Neural cell (in vitro differentiated cells): ENCODE results near the gene OTOP2. TPM values are rescaled to one million over a fixed set of nuclear protein-coding genes. Genes with fewer than 3 reads are reported as not detected.

Experiments
- H2AFZ ChIP-seq: fragments of 200-600, 300-800 bp; sonication (generic), shearing (Covaris generic); 2 replicates; pipeline ENCODE4 v1.6.0; 2014; ENCODE audit warnings: low read depth, mild to moderate bottlenecking, antibody characterized with exemption, low read length, moderate library complexity
- H3F3A ChIP-seq: fragments of 200-600 bp; shearing (Covaris generic); 2 replicates; pipeline ENCODE4 v1.6.1; 2016; ENCODE audit warnings: mild to moderate bottlenecking, moderate library complexity, mixed read lengths, antibody characterized with exemption, low read length; ENCODE audit not compliant: insufficient read depth, poor library complexity, severe bottlenecking
- H3K27ac ChIP-seq: fragments of 200-600, 300-800 bp; sonication (generic), shearing (Covaris generic); 2 replicates; pipeline ENCODE4 v1.5.1; 2014; ENCODE audit warnings: mild to moderate bottlenecking, low read length, moderate library complexity
- H3K27me3 ChIP-seq: fragments of 300-800, 200-600 bp; sonication (generic), shearing (Covaris generic); 2 replicates; pipeline ENCODE4 v1.6.0; 2014; ENCODE audit warnings: mild to moderate bottlenecking, low read depth, low read length, moderate library complexity; ENCODE audit not compliant: insufficient read depth
- H3K36me3 ChIP-seq: fragments of 300-800, 200-600 bp; sonication (generic), shearing (Covaris generic); 2 replicates; pipeline ENCODE4 v1.5.1; 2014; ENCODE audit warnings: mild to moderate bottlenecking, antibody characterized with exemption, low read length, moderate library complexity; ENCODE audit not compliant: insufficient read depth
- H3K4me2 ChIP-seq: fragments of 300-800, 200-600 bp; sonication (generic), shearing (Covaris generic); 2 replicates; pipeline ENCODE4 v1.6.0; 2014; ENCODE audit warnings: mild to moderate bottlenecking, low read length
- H3K4me3 ChIP-seq: fragments of 300-800, 200-600 bp; sonication (generic), shearing (Covaris generic); 2 replicates; pipeline ENCODE4 v1.5.1; 2014; ENCODE audit warnings: mild to moderate bottlenecking, low read length, moderate library complexity
- H3K79me2 ChIP-seq: fragments of 200-600 bp; shearing (Covaris generic); replicated peaks from 2 replicates; pipeline ENCODE4 v1.6.0; 2014; ENCODE audit warnings: mild to moderate bottlenecking, low read length, moderate library complexity; ENCODE audit not compliant: insufficient read depth
- H3K9ac ChIP-seq: fragments of 300-800, 200-600 bp; sonication (generic), shearing (Covaris generic); 2 replicates; pipeline ENCODE4 v1.6.1; 2016; ENCODE audit warnings: mild to moderate bottlenecking, low read length, mixed read lengths
- H3K9me2 ChIP-seq: fragments of 200-600 bp; shearing (Covaris generic); 2 replicates; pipeline ENCODE4 v1.6.1; 2016; ENCODE audit warnings: mild to moderate bottlenecking, low read length, mixed read lengths; ENCODE audit not compliant: insufficient read depth
- H3K9me3 ChIP-seq: fragments of 200-600, 300-800 bp; sonication (generic), shearing (Covaris generic); 2 replicates; pipeline ENCODE4 v1.6.1; 2016; ENCODE audit warnings: mild to moderate bottlenecking, mixed run types, low read length, moderate library complexity, mixed read lengths
- H4K20me1 ChIP-seq: fragments of 200-600 bp; shearing (Covaris generic); 2 replicates; pipeline ENCODE4 v1.6.1; 2016; ENCODE audit warnings: mild to moderate bottlenecking, mixed run types; ENCODE audit not compliant: insufficient read depth
- CTCF ChIP-seq: fragments of 450-650 bp; IDR thresholded peaks from 2 replicates; pipeline ENCODE4 v1.5.1; 2014; ENCODE audit warnings: antibody characterized with exemption, mild to moderate bottlenecking, moderate library complexity; ENCODE audit not compliant: poor library complexity, severe bottlenecking
- EP300 ChIP-seq: fragments of 450-650 bp; conservative IDR thresholded peaks from 2 replicates; pipeline ENCODE4 v1.6.1; 2014; ENCODE audit warnings: antibody characterized with exemption, mild to moderate bottlenecking, moderate library complexity; ENCODE audit not compliant: poor library complexity, severe bottlenecking
- EZH2 ChIP-seq: fragments of 200-600, 300-800 bp; shearing (Covaris generic), sonication (generic); IDR thresholded peaks from 2 replicates; pipeline ENCODE4 v1.6.1; 2014; ENCODE audit warnings: antibody characterized with exemption, low read length, borderline replicate concordance, mild to moderate bottlenecking; ENCODE audit not compliant: insufficient read depth, poor library complexity, severe bottlenecking
- MXI1 ChIP-seq: fragments of 450-650 bp; conservative IDR thresholded peaks from 2 replicates; pipeline ENCODE4 v1.6.1; 2014; ENCODE audit warnings: antibody characterized with exemption, mild to moderate bottlenecking; ENCODE audit not compliant: poor library complexity, severe bottlenecking
- POLR2AphosphoS5 ChIP-seq: IDR thresholded peaks from 2 replicates; pipeline ENCODE4 v1.6.1; 2012
- RAD21 ChIP-seq: fragments of 450-650 bp; conservative IDR thresholded peaks from 2 replicates; pipeline ENCODE4 v1.6.1; 2014; ENCODE audit warnings: antibody characterized with exemption, mild to moderate bottlenecking, moderate library complexity
- REST ChIP-seq: IDR thresholded peaks from 2 replicates; pipeline ENCODE4 v1.6.1; 2012; ENCODE audit warnings: borderline replicate concordance
- SMC3 ChIP-seq: fragments of 450-650 bp; conservative IDR thresholded peaks from 2 replicates; pipeline ENCODE4 v1.6.1; 2014; ENCODE audit warnings: antibody characterized with exemption, mild to moderate bottlenecking, moderate library complexity; ENCODE audit not compliant: poor library complexity
- TAF1 ChIP-seq: IDR thresholded peaks from 2 replicates; pipeline ENCODE4 v1.6.1; 2012; ENCODE audit warnings: low read depth
- polyA plus RNA-seq: library from polyadenylated mRNA; depleted of rRNA; stranded (reverse); fragments of >200 nt; gene quantifications from 2 replicates; pipeline ENCODE4 v1.2.3, GENCODE V29; 2014

OTOP2 gene
- polyA plus RNA-seq, 1 donor from 2014 or later: not detected

- Histone ChIP-seq H3K27me3 (peaks cover 34% of the 10 kb centered on the region), H3K9ac (no peak overlapping the region)
Measured at GRCh38 chr17:74920642-74921025, 3.4 kb upstream of the OTOP2 start.

GRCh38 chr17:74921026-74921681 is 2.9 kb upstream of the OTOP2 start:
- Histone ChIP-seq H3K27me3 (peaks cover 40% of the 10 kb centered on the region), H4K20me1 (no peaks in the 10 kb centered on the region), H3K9ac (no peak overlapping the region), H3K36me3 (no peaks in the 10 kb centered on the region), H3K9me3 (no peaks in the 10 kb centered on the region), H3K79me2 (no peaks in the 10 kb centered on the region), H3K27ac (no peak overlapping the region), H3F3A (no peaks in the 10 kb centered on the region), H3K4me3 (no peak overlapping the region), H3K4me2 (no peak overlapping the region), H3K9me2 (no peaks in the 10 kb centered on the region), H2AFZ (no peak overlapping the region)
- no peak for TF ChIP-seq EZH2
- no peak for TF ChIP-seq EP300
- no peak for TF ChIP-seq CTCF
- TF ChIP-seq TAF1: no peak
- no peak for TF ChIP-seq MXI1
- no peak for TF ChIP-seq RAD21
- TF ChIP-seq SMC3: no peak
- no peak for TF ChIP-seq REST
- TF ChIP-seq POLR2AphosphoS5: no peak

More at GRCh38 chr17:74920642-74921025, 3.4 kb upstream of the OTOP2 start:
- no peaks in the 10 kb centered on the region for H3K9me3 ChIP-seq
- no peaks in the 10 kb centered on the region for H3K79me2 ChIP-seq
- no peak overlapping the region for H2AFZ ChIP-seq
- no peak overlapping the region for H3K27ac ChIP-seq
- H3K4me3 ChIP-seq: no peak overlapping the region
- no peak for TF ChIP-seq EZH2
- TF ChIP-seq EP300: no peak
- no peak for TF ChIP-seq POLR2AphosphoS5
- no peak for TF ChIP-seq MXI1
- TF ChIP-seq RAD21: no peak
- TF ChIP-seq SMC3: no peak
- no peak for TF ChIP-seq CTCF
- no peaks in the 10 kb centered on the region for H3K36me3 ChIP-seq
- no peaks in the 10 kb centered on the region for H3F3A ChIP-seq
- H4K20me1 ChIP-seq: no peaks in the 10 kb centered on the region
- H3K9me2 ChIP-seq: no peaks in the 10 kb centered on the region
- H3K4me2 ChIP-seq: no peak overlapping the region
